Stimulated activated memory B cell treated with anti-CD40 and anti-IgM and Interleukin-4, amounts not matched to agents 10 μg/mL and 1 μg/mL and 100 μg/mL, for 72 hours (primary cell): Measurements from ENCODE around the gene RAD9A.

Experiments used
- ATAC-seq: fragments of 150-1000 bp; cut with Tn5 transposase; 2 replicates; pipeline ENCODE4 v1.10.0; 2021
- H3K27ac Mint-ChIP-seq: one replicate; pipeline ENCODE4 v1.8.0; 2022; ENCODE audit warnings: mild to moderate bottlenecking, mixed read lengths
- H3K27me3 Mint-ChIP-seq: one replicate; pipeline ENCODE4 v1.8.0; 2022; ENCODE audit warnings: mixed read lengths
- H3K36me3 Mint-ChIP-seq: one replicate; pipeline ENCODE4 v1.8.0; 2022; ENCODE audit warnings: mixed read lengths
- H3K4me1 Mint-ChIP-seq: one replicate; pipeline ENCODE4 v1.8.0; 2022; ENCODE audit warnings: mixed read lengths
- H3K4me3 Mint-ChIP-seq: one replicate; pipeline ENCODE4 v1.8.0; 2022; ENCODE audit warnings: mild to moderate bottlenecking, moderate library complexity, mixed read lengths
- H3K9me3 Mint-ChIP-seq: one replicate; pipeline ENCODE4 v1.8.0; 2022; ENCODE audit warnings: mixed read lengths

RAD9A gene

DNA sequence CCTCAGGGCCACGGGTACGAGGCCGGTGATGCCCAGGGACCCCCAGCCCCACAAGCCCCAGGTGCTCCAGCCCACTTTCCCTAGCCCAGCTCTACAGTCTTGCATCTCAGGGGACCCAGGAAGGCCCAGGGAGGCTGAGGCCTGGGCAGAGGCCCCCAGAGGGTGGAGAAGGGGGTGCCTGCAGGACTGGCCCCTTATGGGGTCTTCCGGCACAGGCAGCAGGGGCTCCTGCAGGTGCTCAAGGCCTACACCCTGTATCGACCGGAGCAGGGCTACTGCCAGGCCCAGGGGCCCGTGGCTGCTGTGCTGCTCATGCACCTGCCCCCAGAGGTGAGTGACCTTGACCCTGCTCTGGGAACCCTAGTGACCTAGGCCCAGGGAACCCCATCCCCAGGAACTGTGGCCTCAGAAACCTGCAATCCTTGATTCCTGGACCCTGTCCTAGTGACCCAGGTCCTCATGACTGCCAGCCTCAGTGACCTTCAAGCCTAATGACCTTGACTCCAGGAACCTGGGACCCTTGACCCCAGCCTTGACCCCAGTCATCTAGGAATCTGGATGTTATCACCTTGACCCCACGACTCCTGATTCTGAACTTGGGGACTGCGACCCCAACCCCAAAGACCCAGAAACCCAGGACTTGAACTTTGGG, 14.0 kb downstream of the RAD9A start:
- Mint-ChIP-seq H3K36me3 (peaks cover 12% of the 10 kb centered on the region), H3K27ac (peak overlapping the region; percentile 75), H3K9me3 (no peaks in the 10 kb centered on the region), H3K27me3 (no peaks in the 10 kb centered on the region), H3K4me3 (peak overlapping the region; percentile 86), H3K4me1 (peaks cover 75% of the 10 kb centered on the region)
- ATAC-seq: no peak

GRCh38 chr11:67406420-67406968, 14.7 kb downstream of the RAD9A start:
- H3K4me1 Mint-ChIP-seq: peaks cover 80% of the 10 kb centered on the region

DNA sequence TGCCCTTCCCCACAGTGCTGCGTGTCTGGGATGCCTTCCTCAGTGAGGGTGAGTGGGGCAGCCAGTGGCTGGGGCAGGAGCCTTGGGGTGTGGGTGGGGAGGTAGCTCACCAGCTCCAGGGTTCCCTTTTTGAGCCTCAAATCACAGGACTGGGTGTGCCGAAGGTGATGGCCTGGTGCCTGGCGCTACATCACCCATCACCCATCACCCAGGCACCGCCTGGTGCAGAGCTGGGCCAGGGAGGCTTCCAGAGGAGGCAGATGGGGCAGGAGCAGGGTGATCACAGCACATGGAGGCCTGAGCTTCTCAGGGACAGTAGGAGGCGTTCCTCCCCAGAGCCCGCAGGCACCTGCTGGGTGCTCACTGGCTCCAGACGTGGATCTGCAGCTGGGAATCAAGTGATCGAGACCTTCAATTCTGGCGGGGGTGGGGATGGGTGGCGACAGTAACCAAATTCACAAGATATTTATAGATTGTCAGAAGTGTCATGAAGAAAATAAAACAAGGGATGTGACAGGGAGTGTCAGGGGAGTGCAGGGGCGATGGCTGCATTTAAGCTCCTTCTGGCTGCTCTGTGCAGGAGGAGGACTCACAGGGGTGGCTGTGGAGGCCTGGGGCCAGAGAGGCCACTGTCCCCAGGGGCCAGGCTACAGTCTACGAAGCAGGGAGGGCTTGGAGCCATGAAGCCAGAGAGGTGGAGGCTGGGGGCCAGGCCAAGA, 15.3 kb downstream of the RAD9A start:
- H3K36me3 Mint-ChIP-seq: peaks cover 11% of the 10 kb centered on the region

More at GRCh38 chr11:67406420-67406968, 14.7 kb downstream of the RAD9A start:
- ATAC-seq: no peak
- H3K36me3 Mint-ChIP-seq: peaks cover 11% of the 10 kb centered on the region
- H3K4me3 Mint-ChIP-seq: peak overlapping the region; percentile 73
- no peaks in the 10 kb centered on the region for H3K27me3 Mint-ChIP-seq
- no peaks in the 10 kb centered on the region for H3K9me3 Mint-ChIP-seq
- peak overlapping the region; percentile 75 for H3K27ac Mint-ChIP-seq

GRCh38 chr11:67407688-67408163, 15.9 kb downstream of the RAD9A start:
- Mint-ChIP-seq H3K27me3 (no peaks in the 10 kb centered on the region), H3K36me3 (peaks cover 11% of the 10 kb centered on the region), H3K4me3 (peak overlapping the region; percentile 73), H3K9me3 (no peaks in the 10 kb centered on the region), H3K4me1 (peaks cover 92% of the 10 kb centered on the region), H3K27ac (peak overlapping the region; percentile 75)
- ATAC-seq: no peak

More for the DNA sequence above, 15.3 kb downstream of the RAD9A start:
- peaks cover 86% of the 10 kb centered on the region for H3K4me1 Mint-ChIP-seq
- H3K4me3 Mint-ChIP-seq: peak overlapping the region; percentile 73
- H3K27me3 Mint-ChIP-seq: no peaks in the 10 kb centered on the region
- ATAC-seq: no peak
- peak overlapping the region; percentile 75 for H3K27ac Mint-ChIP-seq
- no peaks in the 10 kb centered on the region for H3K9me3 Mint-ChIP-seq

DNA sequence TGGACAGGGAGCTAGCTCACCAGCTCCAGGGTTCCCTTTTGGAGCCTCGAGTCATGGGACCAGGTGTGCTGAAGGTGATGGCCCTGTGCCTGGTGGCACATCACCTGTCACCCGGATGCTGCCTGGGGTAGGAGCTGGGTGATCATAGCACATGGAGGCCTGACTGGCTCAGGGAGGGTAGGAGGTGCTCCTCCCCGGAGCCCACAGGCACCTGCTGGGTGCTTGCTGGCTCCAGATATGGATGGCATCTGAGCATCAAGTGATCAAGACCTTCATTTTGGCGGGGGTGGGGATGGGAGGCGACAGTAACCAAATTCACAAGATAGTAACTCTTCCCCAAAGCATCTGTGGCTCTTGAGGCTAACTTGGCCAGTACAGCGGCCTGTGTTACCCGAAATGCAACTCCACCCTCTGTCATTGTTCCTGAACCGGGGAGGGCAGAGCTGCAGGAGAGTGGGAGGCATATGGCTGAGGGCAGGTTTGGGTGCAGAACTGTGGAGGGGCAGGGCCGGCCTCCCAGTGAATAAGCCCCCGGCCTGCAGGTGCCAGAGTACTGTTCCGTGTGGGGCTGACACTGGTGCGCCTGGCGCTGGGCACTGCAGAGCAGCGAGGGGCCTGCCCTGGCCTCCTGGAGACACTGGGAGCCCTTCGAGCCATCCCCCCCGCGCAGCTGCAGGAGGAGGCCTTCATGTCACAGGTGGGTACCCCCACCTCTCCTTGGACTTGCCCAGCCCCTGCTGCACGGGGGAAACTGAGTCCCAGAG, 16.8 kb downstream of the RAD9A start:
- no peaks in the 10 kb centered on the region for H3K9me3 Mint-ChIP-seq
- H3K27me3 Mint-ChIP-seq: no peaks in the 10 kb centered on the region
- peak overlapping the region; percentile 89 for H3K4me3 Mint-ChIP-seq
- ATAC-seq: no peak
- peaks cover 94% of the 10 kb centered on the region for H3K4me1 Mint-ChIP-seq
- H3K36me3 Mint-ChIP-seq: peaks cover 11% of the 10 kb centered on the region
- H3K27ac Mint-ChIP-seq: peak overlapping the region; percentile 75

GRCh38 chr11:67409261-67409666, 17.5 kb downstream of the RAD9A start:
- H3K27me3 Mint-ChIP-seq: no peaks in the 10 kb centered on the region
- ATAC-seq: peak; percentile 77
- H3K9me3 Mint-ChIP-seq: no peaks in the 10 kb centered on the region
- peak overlapping the region; percentile 89 for H3K4me3 Mint-ChIP-seq
- H3K4me1 Mint-ChIP-seq: peaks cover 99% of the 10 kb centered on the region
- H3K27ac Mint-ChIP-seq: peak overlapping the region; percentile 75
- peaks cover 11% of the 10 kb centered on the region for H3K36me3 Mint-ChIP-seq

DNA sequence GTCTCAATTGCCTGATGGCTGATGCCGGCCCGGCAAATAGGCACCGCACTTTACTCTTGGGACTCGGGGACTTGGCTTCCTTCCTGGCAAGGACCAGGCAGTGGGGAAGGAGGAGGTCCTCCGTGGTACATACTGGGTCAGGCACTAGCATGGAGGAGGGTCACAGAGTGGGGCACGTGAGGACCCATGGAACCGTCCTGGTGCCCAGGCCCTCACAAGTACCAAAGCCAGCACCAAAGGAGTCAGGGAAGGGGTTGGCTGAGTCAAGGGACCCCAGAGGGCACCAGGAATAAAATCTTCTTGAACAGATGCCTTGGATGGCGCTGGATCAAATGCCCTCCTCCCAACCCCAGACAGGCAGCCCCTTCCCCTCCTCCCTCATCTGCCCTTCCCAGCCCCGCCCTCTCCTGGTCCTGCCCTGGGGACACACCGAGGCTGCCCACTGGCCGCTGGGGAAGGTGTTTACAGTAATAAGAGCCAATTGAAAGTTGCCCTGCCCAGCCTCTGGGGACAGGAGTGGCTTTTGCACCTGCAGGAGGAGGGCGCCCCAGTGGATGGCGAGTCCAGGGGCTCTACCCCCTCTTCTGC, 18.1 kb downstream of the RAD9A start:
- Mint-ChIP-seq H3K9me3 (no peaks in the 10 kb centered on the region), H3K27ac (peak overlapping the region; percentile 75), H3K4me3 (peak overlapping the region; percentile 89), H3K4me1 (peaks cover 95% of the 10 kb centered on the region), H3K27me3 (no peaks in the 10 kb centered on the region), H3K36me3 (peaks cover 11% of the 10 kb centered on the region)
- ATAC-seq: peak; percentile 74

DNA sequence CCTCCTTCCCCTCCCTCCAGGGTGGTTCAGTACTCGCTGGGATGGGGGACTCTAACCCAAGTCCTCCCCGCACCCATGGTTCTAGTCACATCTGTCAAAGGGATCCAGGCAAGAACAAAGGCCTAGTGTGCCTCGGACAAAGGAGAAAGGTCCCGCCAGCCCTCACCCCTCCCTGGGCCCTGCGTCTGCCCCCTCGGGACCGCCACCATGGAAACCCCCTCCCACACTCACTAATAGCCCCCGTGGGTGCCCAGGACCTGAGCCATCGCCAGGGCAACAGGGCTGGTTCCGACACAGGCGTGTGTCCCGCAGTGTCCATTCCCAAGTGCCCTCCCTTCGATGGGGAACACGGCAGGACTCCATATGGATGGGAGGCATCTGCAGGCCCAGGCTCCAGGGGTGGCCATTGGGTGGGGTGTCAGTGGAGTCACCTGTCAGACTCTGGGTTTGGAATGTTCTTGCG, 18.6 kb downstream of the RAD9A start:
- no peak for ATAC-seq
- Mint-ChIP-seq H3K36me3 (peaks cover 11% of the 10 kb centered on the region), H3K27ac (peak overlapping the region; percentile 75), H3K27me3 (no peaks in the 10 kb centered on the region), H3K4me1 (peaks cover 95% of the 10 kb centered on the region), H3K4me3 (peak overlapping the region; percentile 89), H3K9me3 (no peaks in the 10 kb centered on the region)

DNA sequence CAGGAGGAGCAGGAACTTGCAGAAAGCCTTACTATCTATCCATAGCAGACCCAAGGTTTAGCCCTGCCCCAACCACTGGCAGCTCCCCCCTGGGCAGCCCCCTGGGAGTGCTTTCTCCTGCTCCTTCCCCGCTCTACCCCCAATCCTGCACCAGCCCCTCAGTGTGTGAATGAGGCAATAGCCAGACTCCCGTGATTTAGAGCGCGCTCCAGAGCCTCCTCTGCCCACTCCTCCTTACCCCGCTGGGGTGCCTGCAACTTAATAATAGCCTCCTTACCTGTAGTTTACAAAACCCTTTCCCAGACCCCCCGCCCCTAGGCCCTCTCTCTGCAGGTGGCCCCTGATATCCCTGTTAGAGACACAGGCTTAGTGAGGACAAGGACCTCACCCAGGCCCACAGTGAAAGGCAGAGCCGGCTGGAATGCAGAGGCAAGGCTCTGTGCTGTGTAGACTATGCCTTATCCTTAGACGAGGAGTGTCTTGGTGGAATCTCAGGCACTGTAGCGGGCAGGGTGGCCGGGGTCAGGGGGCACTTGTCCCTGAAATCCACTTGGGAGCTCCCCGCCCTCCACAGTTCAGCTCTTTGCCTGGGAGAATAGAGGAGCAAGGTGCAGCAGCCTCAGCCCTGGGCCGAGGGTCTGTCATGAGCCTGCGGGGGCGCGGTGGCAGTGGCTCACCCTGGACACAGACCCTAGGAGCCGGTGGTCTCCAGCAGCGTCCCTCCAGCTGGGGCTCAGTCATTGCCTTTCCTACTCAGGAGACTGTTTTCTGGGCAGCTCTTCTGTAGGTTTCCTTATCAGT, 19.4 kb downstream of the RAD9A start:
- Mint-ChIP-seq H3K9me3 (no peaks in the 10 kb centered on the region), H3K27ac (peak overlapping the region; percentile 75), H3K36me3 (peaks cover 9% of the 10 kb centered on the region), H3K4me3 (peak overlapping the region; percentile 89), H3K4me1 (peaks cover 91% of the 10 kb centered on the region), H3K27me3 (no peaks in the 10 kb centered on the region)
- ATAC-seq: no peak

DNA sequence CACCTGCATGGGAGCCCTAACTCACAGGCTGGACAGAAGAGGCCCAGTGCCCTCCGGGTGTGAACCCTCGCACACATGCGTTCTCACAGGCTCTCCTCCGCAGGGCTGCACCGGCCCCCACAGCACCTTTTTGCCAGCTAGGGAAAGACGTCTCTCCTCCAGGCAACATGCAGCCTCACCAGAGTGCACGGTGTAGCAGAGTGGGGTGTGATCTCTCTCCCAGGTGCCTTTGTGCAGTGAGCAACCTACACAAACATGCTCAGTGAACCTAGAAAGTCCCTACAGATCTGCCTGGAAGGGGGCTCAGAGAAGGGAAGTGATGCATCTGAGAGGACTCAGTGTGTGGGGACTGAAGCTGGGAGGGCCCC, 20.0 kb downstream of the RAD9A start:
- Mint-ChIP-seq H3K9me3 (no peaks in the 10 kb centered on the region), H3K4me1 (peaks cover 91% of the 10 kb centered on the region), H3K4me3 (peak overlapping the region; percentile 29), H3K36me3 (peaks cover 4% of the 10 kb centered on the region), H3K27ac (peak overlapping the region; percentile 75), H3K27me3 (no peaks in the 10 kb centered on the region)
- peak; percentile 32 for ATAC-seq

GRCh38 chr11:67412495-67413179, 20.9 kb downstream of the RAD9A start:
- peak overlapping the region; percentile 75 for H3K27ac Mint-ChIP-seq
- H3K36me3 Mint-ChIP-seq: no peaks in the 10 kb centered on the region
- H3K4me3 Mint-ChIP-seq: peak overlapping the region; percentile 10
- peaks cover 91% of the 10 kb centered on the region for H3K4me1 Mint-ChIP-seq
- no peaks in the 10 kb centered on the region for H3K27me3 Mint-ChIP-seq
- H3K9me3 Mint-ChIP-seq: no peaks in the 10 kb centered on the region
- no peak for ATAC-seq

DNA sequence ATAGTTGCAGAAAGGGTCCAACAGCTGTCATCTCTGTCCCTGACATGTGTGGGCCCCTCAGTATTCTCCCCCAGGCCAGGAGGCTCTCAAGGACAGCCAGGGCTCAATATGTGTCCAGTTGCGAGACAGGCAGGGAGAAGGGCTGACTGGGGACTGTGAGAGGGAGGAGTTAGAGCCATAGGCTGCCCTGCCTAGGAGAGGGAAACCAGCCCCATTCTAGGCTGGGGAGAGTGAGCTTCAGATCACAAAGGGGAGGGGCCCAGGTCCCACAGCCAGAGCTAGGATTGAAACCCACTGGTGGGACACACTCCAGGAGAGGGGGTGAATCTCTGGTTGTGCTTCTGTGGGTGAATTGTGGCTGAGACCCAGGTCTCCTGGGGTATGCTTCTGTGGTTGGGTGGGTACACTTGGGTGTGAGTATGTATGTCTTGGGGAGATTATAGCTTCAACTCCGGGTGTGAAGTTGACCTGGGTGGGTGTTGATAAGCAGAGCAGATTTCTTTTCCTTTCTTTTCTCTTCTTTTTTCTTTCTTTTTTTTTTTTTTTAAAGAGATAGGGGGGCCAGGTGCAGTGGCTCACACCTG, 21.6 kb downstream of the RAD9A start:
- Mint-ChIP-seq H3K9me3 (no peaks in the 10 kb centered on the region), H3K27ac (peak overlapping the region; percentile 75), H3K4me1 (peaks cover 91% of the 10 kb centered on the region), H3K36me3 (no peaks in the 10 kb centered on the region), H3K27me3 (no peaks in the 10 kb centered on the region), H3K4me3 (peak overlapping the region; percentile 2)
- ATAC-seq: no peak

DNA sequence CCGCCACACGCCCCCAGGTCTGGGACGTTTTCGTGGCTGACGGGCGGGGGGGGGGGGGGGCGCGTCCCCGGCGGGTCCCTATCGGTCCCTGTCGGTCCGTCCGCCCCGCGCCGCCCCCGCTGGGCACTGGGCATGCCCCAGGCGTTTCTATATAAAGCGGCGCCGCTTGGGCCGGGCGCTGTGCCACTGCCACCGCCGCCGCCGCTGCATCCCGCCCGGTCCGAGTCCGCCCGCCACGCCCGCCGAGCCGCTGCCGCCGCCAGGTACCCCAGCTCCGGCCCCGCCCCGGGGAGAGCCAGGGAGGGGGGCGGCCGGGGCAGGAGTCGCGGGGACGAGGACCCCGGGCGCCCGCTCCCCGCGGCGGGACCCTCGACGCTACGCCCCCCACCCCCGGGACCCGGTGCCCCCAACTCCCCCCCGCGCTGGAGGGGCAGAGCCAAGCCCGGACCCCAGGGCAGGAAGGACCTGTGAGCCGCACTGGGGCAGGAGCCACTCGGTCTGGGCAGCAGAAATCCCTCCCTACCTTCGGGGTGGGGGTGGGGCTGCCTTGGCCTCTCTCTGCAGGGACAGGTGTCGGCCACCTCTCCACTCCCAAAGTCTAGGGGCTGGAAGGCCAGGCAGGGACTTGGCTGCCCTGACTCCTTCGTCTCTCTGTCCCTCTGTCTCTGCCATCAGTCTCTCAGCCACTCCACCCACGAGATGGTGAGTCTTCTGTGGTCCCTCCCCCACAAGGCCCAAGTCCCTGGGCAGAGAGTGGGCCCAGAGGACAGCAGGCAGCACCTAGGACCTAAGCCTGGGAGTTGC, 23.9 kb downstream of the RAD9A start, which contains the start of gene CARNS1:
Gene CARNS1, plus strand, starts transcription at position 178 of the 804 bp plus-strand sequence. Its CDS starts 522 bp downstream, at position 700.
- no peak for ATAC-seq
- H3K4me3 Mint-ChIP-seq: peak within 1 kb of the TSS; percentile 78
- H3K27me3 Mint-ChIP-seq: no peaks in the 10 kb centered on the region
- H3K27ac Mint-ChIP-seq: peak within 1 kb of the TSS; percentile 86
- H3K36me3 Mint-ChIP-seq: no peaks in the 10 kb centered on the region
- no peaks in the 10 kb centered on the region for H3K9me3 Mint-ChIP-seq
- peaks cover 89% of the 10 kb centered on the region for H3K4me1 Mint-ChIP-seq
